HEK293T (cell line): ENCODE measurements around the gene G6PC3.

Source experiments
- ARNT ChIP-seq: fragments of 450-650 bp; IDR thresholded peaks from 2 replicates; pipeline ENCODE4 v1.6.1; 2017; ENCODE audit warnings: mild to moderate bottlenecking
- BHLHE40 ChIP-seq: fragments of 450-650 bp; IDR thresholded peaks from 2 replicates; pipeline ENCODE4 v1.6.1; 2016; ENCODE audit warnings: mild to moderate bottlenecking, moderate library complexity, borderline replicate concordance
- FOXK2 ChIP-seq: fragments of 450-650 bp; IDR thresholded peaks from 2 replicates; pipeline ENCODE4 v1.6.1; 2016; ENCODE audit warnings: mild to moderate bottlenecking
- FOXM1 ChIP-seq: fragments of 450-650 bp; IDR thresholded peaks from 2 replicates; pipeline ENCODE4 v1.6.1; 2017; ENCODE audit warnings: mild to moderate bottlenecking, borderline replicate concordance
- L3MBTL2 ChIP-seq: fragments of 450-650 bp; conservative IDR thresholded peaks from 2 replicates; pipeline ENCODE4 v1.6.1; 2016; ENCODE audit warnings: mild to moderate bottlenecking
- NFRKB ChIP-seq: fragments of 450-650 bp; IDR thresholded peaks from 2 replicates; pipeline ENCODE4 v1.6.1; 2016; ENCODE audit warnings: mild to moderate bottlenecking, moderate library complexity
- SP1 ChIP-seq: fragments of 450-650 bp; IDR thresholded peaks from 2 replicates; pipeline ENCODE4 v1.6.1; 2017
- SUZ12 ChIP-seq: fragments of 450-650 bp; IDR thresholded peaks from 2 replicates; pipeline ENCODE4 v1.6.1; 2016; ENCODE audit warnings: mild to moderate bottlenecking
- TARDBP ChIP-seq: fragments of 450-650 bp; IDR thresholded peaks from 2 replicates; pipeline ENCODE4 v1.6.1; 2016
- ZNF384 ChIP-seq: fragments of 450-650 bp; IDR thresholded peaks from 2 replicates; pipeline ENCODE4 v1.6.1; 2016
- TF ChIP-seq, protein P1 (sequence below): fragments of 450-650 bp; IDR thresholded peaks from 2 replicates; pipeline ENCODE4 v1.6.1; 2016

DNA sequence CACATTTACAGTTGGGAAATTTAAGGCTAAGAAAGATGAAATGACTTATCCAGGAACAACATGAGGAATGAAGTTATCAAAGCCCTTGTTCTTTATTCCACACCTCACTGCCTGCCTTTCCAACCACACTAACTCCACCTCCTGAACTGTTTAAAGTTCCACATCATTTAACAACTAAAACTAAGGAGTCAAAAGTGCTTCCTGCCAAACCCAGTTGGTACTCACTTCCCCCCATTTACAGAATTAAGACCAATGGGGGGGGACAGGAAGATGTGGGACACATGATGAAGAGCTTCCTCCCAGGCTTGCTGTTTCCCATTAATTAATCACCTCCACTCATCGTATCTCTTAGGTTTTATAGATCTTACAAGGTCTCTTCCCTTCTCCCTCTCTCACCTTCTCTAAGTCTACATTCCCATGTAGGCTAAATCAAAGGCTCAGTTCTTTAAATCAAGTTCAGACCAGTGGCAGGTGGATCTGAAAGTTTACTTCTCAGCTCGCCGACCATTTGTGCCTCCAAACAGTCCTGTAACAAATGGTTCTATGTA is 36.6 kb upstream of the G6PC3 start:
- TF ChIP-seq SUZ12 (no peak), BHLHE40 (no peak), TARDBP (no peak), FOXM1 (no peak), ARNT (no peak), L3MBTL2 (no peak), SP1 (no peak), NFRKB (no peak), ZNF384 (no peak), FOXK2 (no peak)
- TF ChIP-seq, protein P1, sequence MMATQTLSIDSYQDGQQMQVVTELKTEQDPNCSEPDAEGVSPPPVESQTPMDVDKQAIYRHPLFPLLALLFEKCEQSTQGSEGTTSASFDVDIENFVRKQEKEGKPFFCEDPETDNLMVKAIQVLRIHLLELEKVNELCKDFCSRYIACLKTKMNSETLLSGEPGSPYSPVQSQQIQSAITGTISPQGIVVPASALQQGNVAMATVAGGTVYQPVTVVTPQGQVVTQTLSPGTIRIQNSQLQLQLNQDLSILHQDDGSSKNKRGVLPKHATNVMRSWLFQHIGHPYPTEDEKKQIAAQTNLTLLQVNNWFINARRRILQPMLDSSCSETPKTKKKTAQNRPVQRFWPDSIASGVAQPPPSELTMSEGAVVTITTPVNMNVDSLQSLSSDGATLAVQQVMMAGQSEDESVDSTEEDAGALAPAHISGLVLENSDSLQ: no peak
